Measurements from ENCODE around the gene CTNND1.

- TF ChIP-seq PHB2 (IDR thresholded peaks at IDR 0.05; ENCODE audit: low read depth) = no peak
- TF ChIP-seq MGA (IDR thresholded peaks at IDR 0.05) = no peak
- TF ChIP-seq, protein P1, sequence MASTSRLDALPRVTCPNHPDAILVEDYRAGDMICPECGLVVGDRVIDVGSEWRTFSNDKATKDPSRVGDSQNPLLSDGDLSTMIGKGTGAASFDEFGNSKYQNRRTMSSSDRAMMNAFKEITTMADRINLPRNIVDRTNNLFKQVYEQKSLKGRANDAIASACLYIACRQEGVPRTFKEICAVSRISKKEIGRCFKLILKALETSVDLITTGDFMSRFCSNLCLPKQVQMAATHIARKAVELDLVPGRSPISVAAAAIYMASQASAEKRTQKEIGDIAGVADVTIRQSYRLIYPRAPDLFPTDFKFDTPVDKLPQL (IDR thresholded peaks at IDR 0.05; ENCODE audit: extremely low read depth, insufficient read length) = no peak
- TF ChIP-seq, protein P2, sequence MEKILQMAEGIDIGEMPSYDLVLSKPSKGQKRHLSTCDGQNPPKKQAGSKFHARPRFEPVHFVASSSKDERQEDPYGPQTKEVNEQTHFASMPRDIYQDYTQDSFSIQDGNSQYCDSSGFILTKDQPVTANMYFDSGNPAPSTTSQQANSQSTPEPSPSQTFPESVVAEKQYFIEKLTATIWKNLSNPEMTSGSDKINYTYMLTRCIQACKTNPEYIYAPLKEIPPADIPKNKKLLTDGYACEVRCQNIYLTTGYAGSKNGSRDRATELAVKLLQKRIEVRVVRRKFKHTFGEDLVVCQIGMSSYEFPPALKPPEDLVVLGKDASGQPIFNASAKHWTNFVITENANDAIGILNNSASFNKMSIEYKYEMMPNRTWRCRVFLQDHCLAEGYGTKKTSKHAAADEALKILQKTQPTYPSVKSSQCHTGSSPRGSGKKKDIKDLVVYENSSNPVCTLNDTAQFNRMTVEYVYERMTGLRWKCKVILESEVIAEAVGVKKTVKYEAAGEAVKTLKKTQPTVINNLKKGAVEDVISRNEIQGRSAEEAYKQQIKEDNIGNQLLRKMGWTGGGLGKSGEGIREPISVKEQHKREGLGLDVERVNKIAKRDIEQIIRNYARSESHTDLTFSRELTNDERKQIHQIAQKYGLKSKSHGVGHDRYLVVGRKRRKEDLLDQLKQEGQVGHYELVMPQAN (IDR thresholded peaks at IDR 0.05; ENCODE audit: borderline replicate concordance) = no peak
- TF ChIP-seq, protein P3, sequence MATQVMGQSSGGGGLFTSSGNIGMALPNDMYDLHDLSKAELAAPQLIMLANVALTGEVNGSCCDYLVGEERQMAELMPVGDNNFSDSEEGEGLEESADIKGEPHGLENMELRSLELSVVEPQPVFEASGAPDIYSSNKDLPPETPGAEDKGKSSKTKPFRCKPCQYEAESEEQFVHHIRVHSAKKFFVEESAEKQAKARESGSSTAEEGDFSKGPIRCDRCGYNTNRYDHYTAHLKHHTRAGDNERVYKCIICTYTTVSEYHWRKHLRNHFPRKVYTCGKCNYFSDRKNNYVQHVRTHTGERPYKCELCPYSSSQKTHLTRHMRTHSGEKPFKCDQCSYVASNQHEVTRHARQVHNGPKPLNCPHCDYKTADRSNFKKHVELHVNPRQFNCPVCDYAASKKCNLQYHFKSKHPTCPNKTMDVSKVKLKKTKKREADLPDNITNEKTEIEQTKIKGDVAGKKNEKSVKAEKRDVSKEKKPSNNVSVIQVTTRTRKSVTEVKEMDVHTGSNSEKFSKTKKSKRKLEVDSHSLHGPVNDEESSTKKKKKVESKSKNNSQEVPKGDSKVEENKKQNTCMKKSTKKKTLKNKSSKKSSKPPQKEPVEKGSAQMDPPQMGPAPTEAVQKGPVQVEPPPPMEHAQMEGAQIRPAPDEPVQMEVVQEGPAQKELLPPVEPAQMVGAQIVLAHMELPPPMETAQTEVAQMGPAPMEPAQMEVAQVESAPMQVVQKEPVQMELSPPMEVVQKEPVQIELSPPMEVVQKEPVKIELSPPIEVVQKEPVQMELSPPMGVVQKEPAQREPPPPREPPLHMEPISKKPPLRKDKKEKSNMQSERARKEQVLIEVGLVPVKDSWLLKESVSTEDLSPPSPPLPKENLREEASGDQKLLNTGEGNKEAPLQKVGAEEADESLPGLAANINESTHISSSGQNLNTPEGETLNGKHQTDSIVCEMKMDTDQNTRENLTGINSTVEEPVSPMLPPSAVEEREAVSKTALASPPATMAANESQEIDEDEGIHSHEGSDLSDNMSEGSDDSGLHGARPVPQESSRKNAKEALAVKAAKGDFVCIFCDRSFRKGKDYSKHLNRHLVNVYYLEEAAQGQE (IDR thresholded peaks at IDR 0.05; ENCODE audit: borderline replicate concordance) = no peak
- TF ChIP-seq, protein P3 (CRISPR knock-in tag; IDR thresholded peaks at IDR 0.05; ENCODE audit: low read depth) = no peak
- no peak for TF ChIP-seq TBL1XR1 (IDR thresholded peaks at IDR 0.05; ENCODE audit: low read length in 2 of 2)
- no peak for TF ChIP-seq ARID2 (IDR thresholded peaks at IDR 0.05)
- no peak for TF ChIP-seq EP300 (IDR thresholded peaks at IDR 0.05; ENCODE audit: low read length)
These were observed 57.8 kb downstream of the CTNND1 start for GRCh38 chr11:57819252-57819979.

Data from K562 (cell line).